ENCODE data around the gene CDC20B.

- no peak for TF ChIP-seq CTCF (IDR thresholded peaks at IDR 0.05 in 8 of 11, conservative IDR thresholded peaks at IDR 0.05 in 3 of 11)
- no peak for TF ChIP-seq POLR2A (IDR thresholded peaks at IDR 0.05)
- no peak for TF ChIP-seq POLR2AphosphoS5 (IDR thresholded peaks at IDR 0.05)
These were observed 101.6 kb downstream of the CDC20B start for GRCh38 chr5:55071413-55071812.

Data from spleen (tissue), 7 donors.